GM18498 (cell line): ENCODE measurements around the gene CFAP54.
"Not testable (repeated sequence)": the region's sequence is repeated elsewhere in the genome, so short reads cannot be mapped to it uniquely, and the experiment has no call there.

Experiments used
- ATAC-seq: cut with Tn5 transposase; IDR thresholded peaks from one replicate; pipeline ENCODE4 v1.9.1; 2021; ENCODE audit warnings: mild to moderate bottlenecking, moderate library complexity; ENCODE audit not compliant: unreplicated experiment

Gene CFAP54

GRCh38 chr12:96489392-96490056 is at the start of gene CFAP54:
Gene CFAP54 (plus strand): TSS chr12:96489577. CDS start chr12:96489610, 33 bp downstream.
- ATAC-seq: peak; percentile 98

GRCh38 chr12:96441816-96442215 is 47.6 kb upstream of the CFAP54 start:
- ATAC-seq: no peak

- ATAC-seq: no peak
Observed at GRCh38 chr12:96442906-96443305, 46.5 kb upstream of the CFAP54 start.

- no peak for ATAC-seq
Observed at GRCh38 chr12:96444399-96444798, 45.0 kb upstream of the CFAP54 start.

- peak; percentile 100 for ATAC-seq
Observed at GRCh38 chr12:96445691-96446583, 43.4 kb upstream of the CFAP54 start.

GRCh38 chr12:96447256-96447655 is 42.1 kb upstream of the CFAP54 start:
- ATAC-seq: no peak

GRCh38 chr12:96448300-96448699 is 41.1 kb upstream of the CFAP54 start:
- ATAC-seq: no peak

- no peak for ATAC-seq
Observed at GRCh38 chr12:96452261-96452922, 37.0 kb upstream of the CFAP54 start.

GRCh38 chr12:96454396-96454795 is 35.0 kb upstream of the CFAP54 start:
- no peak for ATAC-seq

- ATAC-seq: peak; percentile 84
Observed at GRCh38 chr12:96456265-96456974, 33.0 kb upstream of the CFAP54 start.

- ATAC-seq: peak; percentile 15
Observed at GRCh38 chr12:96457191-96457930, 32.0 kb upstream of the CFAP54 start.

GRCh38 chr12:96459281-96459680 is 30.1 kb upstream of the CFAP54 start:
- not testable (repeated sequence) for ATAC-seq

GRCh38 chr12:96462571-96463280 is 26.7 kb upstream of the CFAP54 start:
- ATAC-seq: no peak

- ATAC-seq: no peak
Observed at GRCh38 chr12:96465896-96466295, 23.5 kb upstream of the CFAP54 start.

GRCh38 chr12:96466939-96467751 is 22.2 kb upstream of the CFAP54 start:
- ATAC-seq: no peak

- ATAC-seq: no peak
Observed at GRCh38 chr12:96471368-96472050, 17.9 kb upstream of the CFAP54 start.

- no peak for ATAC-seq
Observed at GRCh38 chr12:96472384-96472783, 17.0 kb upstream of the CFAP54 start.

GRCh38 chr12:96473394-96474093 is 15.8 kb upstream of the CFAP54 start:
- ATAC-seq: no peak
